Measurements from ENCODE around the gene CADM2. TPM values are rescaled to one million over a fixed set of nuclear protein-coding genes. Genes with fewer than 3 reads are reported as not detected.

Gene CADM2
- total and polyA plus RNA-seq, 12 donors: 0.12 to 3.0 (median 0.62) TPM

GRCh38 chr3:86109434-86109833, 1150.6 kb downstream of the CADM2 start:
- Histone ChIP-seq H3K9me3 (peaks cover 0 to 21% (median 0%) of the 10 kb centered on the region in 11 donors), H3K27ac (no peak overlapping the region), H3K27me3 (no peaks in the 10 kb centered on the region), H3K36me3 (no peaks in the 10 kb centered on the region), H3K4me1 (no peaks in the 10 kb centered on the region), H3K4me3 (no peak overlapping the region)
- intact Hi-C loops (cut with DNase I): loop anchor here in 1 of 10 donors (10.0 kb wide), 1 partner anchor 1835 kb away; no protein-coding TSS in a partner anchor
- TF ChIP-seq CTCF (IDR thresholded peaks at IDR 0.05): no peak
- ATAC-seq: no peak
- WGBS, 2 donors: 53 to 57% methylated on average over 2 of the region's 2 CpGs
- no peak for DNase-seq

Small RNAs within 50 kb of the gene (microRNA-seq; reads per million reads assigned to microRNA genes)
- gene MIR5688: 0 reads per million in 2 donors
